Hepatocyte (in vitro differentiated cells): ENCODE data around the gene PDE3B. TPM values are rescaled to one million over a fixed set of nuclear protein-coding genes. Genes with fewer than 3 reads are reported as not detected.

Experiments used
- DNase-seq: peaks from one replicate; pipeline ENCODE4 v3.0.0-alpha.2; 2016; ENCODE audit warnings: low spot score
- H2AFZ ChIP-seq: fragments of 200-600 bp; sonication (generic); 2 replicates; pipeline ENCODE4 v1.6.0; 2016; ENCODE audit warnings: antibody characterized with exemption, mild to moderate bottlenecking
- H3K27ac ChIP-seq: fragments of 200-600 bp; sonication (generic); 2 replicates; pipeline ENCODE4 v1.5.1; 2016; ENCODE audit warnings: mild to moderate bottlenecking
- H3K27me3 ChIP-seq: fragments of 200-600 bp; sonication (generic); 2 replicates; pipeline ENCODE4 v1.6.1; 2016
- H3K36me3 ChIP-seq: fragments of 200-600 bp; sonication (generic); replicated peaks from 2 replicates; pipeline ENCODE4 v1.5.1; 2016; ENCODE audit warnings: low read depth; ENCODE audit not compliant: insufficient read depth
- H3K4me1 ChIP-seq: fragments of 200-600 bp; sonication (generic); 2 replicates; pipeline ENCODE4 v1.5.1; 2016; ENCODE audit warnings: mild to moderate bottlenecking, moderate library complexity; ENCODE audit not compliant: insufficient read depth
- H3K4me2 ChIP-seq: fragments of 200-600 bp; sonication (generic); 2 replicates; pipeline ENCODE4 v1.6.0; 2016
- H3K4me3 ChIP-seq: fragments of 200-600 bp; sonication (generic); 2 replicates; pipeline ENCODE4 v1.5.1; 2016; ENCODE audit warnings: mild to moderate bottlenecking
- H3K79me2 ChIP-seq: fragments of 200-600 bp; sonication (generic); 2 replicates; pipeline ENCODE4 v1.6.0; 2017; ENCODE audit warnings: mild to moderate bottlenecking
- H3K9me2 ChIP-seq: fragments of 200-600 bp; sonication (generic); replicated peaks from 2 replicates; pipeline ENCODE4 v1.6.0; 2017; ENCODE audit warnings: mild to moderate bottlenecking; ENCODE audit not compliant: insufficient read depth
- H3K9me3 ChIP-seq: fragments of 200-600 bp; sonication (generic); 2 replicates; pipeline ENCODE4 v1.5.1; 2016; ENCODE audit warnings: low read depth, mild to moderate bottlenecking
- H4K20me1 ChIP-seq: fragments of 200-600 bp; sonication (generic); 2 replicates; pipeline ENCODE4 v1.6.0; 2016; ENCODE audit warnings: mild to moderate bottlenecking; ENCODE audit not compliant: insufficient read depth, poor library complexity, severe bottlenecking
- EZH2 ChIP-seq: fragments of 200-600 bp; sonication (generic); IDR thresholded peaks from 2 replicates; pipeline ENCODE4 v1.6.1; 2016; ENCODE audit warnings: antibody characterized with exemption, mild to moderate bottlenecking, borderline replicate concordance
- EZH2phosphoT487 ChIP-seq: fragments of 200-600 bp; sonication (generic); IDR thresholded peaks from one replicate; pipeline ENCODE4 v1.6.1; 2018; ENCODE audit warnings: antibody characterized with exemption, mild to moderate bottlenecking, low read depth, moderate library complexity; ENCODE audit not compliant: unreplicated experiment, severe bottlenecking
- WGBS: methylation state at CpG from one replicate; pipeline ENCODE4 v1.1.6; 2016; ENCODE audit warnings: low lambda C conversion rate; ENCODE audit errors: missing lambda C conversion rate; 5-methylcytosine and 5-hydroxymethylcytosine counted together
- polyA plus RNA-seq: library from polyadenylated mRNA; unstranded; fragments of >200 nt; fragmentation: Nextera tagmentation; extraction: Ambion mirVana; gene quantifications from 2 replicates; pipeline ENCODE4 v1.2.1, GENCODE V29; 2016
- small RNA-seq: library from RNA; depleted of rRNA; stranded (forward); fragments of <200 nt; gene quantifications from one replicate; pipeline ENCODE3, GENCODE V24; 2014
- total RNA-seq: library from RNA; depleted of rRNA; stranded (reverse); fragments of >200 nt; gene quantifications from 2 replicates; pipeline ENCODE4 v1.2.3, GENCODE V29; 2014
- TF ChIP-seq, protein P1 (sequence below): fragments of 200-600 bp; sonication (generic); IDR thresholded peaks from 2 replicates; pipeline ENCODE4 v1.5.1; 2016; ENCODE audit warnings: antibody characterized with exemption, mild to moderate bottlenecking; ENCODE audit not compliant: poor library complexity

The PDE3B gene
- total and polyA plus RNA-seq, 2 experiments from 2014 or later = 15.8 to 46.3 TPM

GRCh38 chr11:14916403-14916802 is 272.8 kb downstream of the PDE3B start:
- H3K9me3 ChIP-seq = no peaks in the 10 kb centered on the region
- no peaks in the 10 kb centered on the region for H4K20me1 ChIP-seq
- H3K9me2 ChIP-seq = no peaks in the 10 kb centered on the region
- 86% methylated on average over 1 of the region's 1 CpG for WGBS
- H3K27ac ChIP-seq = no peak overlapping the region
- no peaks in the 10 kb centered on the region for H3K4me1 ChIP-seq
- no peaks in the 10 kb centered on the region for H3K36me3 ChIP-seq
- no peaks in the 10 kb centered on the region for H3K79me2 ChIP-seq
- no peaks in the 10 kb centered on the region for H3K27me3 ChIP-seq
- TF ChIP-seq, protein P1, sequence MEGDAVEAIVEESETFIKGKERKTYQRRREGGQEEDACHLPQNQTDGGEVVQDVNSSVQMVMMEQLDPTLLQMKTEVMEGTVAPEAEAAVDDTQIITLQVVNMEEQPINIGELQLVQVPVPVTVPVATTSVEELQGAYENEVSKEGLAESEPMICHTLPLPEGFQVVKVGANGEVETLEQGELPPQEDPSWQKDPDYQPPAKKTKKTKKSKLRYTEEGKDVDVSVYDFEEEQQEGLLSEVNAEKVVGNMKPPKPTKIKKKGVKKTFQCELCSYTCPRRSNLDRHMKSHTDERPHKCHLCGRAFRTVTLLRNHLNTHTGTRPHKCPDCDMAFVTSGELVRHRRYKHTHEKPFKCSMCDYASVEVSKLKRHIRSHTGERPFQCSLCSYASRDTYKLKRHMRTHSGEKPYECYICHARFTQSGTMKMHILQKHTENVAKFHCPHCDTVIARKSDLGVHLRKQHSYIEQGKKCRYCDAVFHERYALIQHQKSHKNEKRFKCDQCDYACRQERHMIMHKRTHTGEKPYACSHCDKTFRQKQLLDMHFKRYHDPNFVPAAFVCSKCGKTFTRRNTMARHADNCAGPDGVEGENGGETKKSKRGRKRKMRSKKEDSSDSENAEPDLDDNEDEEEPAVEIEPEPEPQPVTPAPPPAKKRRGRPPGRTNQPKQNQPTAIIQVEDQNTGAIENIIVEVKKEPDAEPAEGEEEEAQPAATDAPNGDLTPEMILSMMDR = no peak
- TF ChIP-seq EZH2phosphoT487 (no peak), EZH2 (no peak)
- no peak overlapping the region for H2AFZ ChIP-seq
- H3K4me3 ChIP-seq = no peak overlapping the region
- H3K4me2 ChIP-seq = no peak overlapping the region
- no peak for DNase-seq

Small RNA genes lying within 50 kb of the gene (small RNA-seq; reads per million reads assigned to genes)
- gene CALCP = not detected

Other genes starting within 250 kb of the PDE3B start
- 226 and 228 TPM in 2 replicates for gene COPB1, start 144.0 kb upstream of the PDE3B start, total RNA-seq
- 87.5 and 98.2 TPM in 2 replicates for gene COPB1, start 144.0 kb upstream of the PDE3B start, polyA plus RNA-seq
- 178 and 182 TPM in 2 replicates for gene PSMA1, start 123.4 kb upstream of the PDE3B start, total RNA-seq
- 214 and 243 TPM in 2 replicates for gene PSMA1, start 123.4 kb upstream of the PDE3B start, polyA plus RNA-seq
- 18.1 and 25.6 TPM in 2 replicates for gene CYP2R1, start 248.4 kb downstream of the PDE3B start, total RNA-seq
- 15.6 and 20.4 TPM in 2 replicates for gene CYP2R1, start 248.4 kb downstream of the PDE3B start, polyA plus RNA-seq